ENCODE results near the gene PID1.
A peak's percentile ranks its signal among the peaks of the same experiment; 100 is the strongest.

The PID1 gene

GRCh38 chr2:229270551-229271410 is at the start of gene PID1:
PID1 (minus strand) TSS chr2:229271287; CDS start chr2:229271043, 244 bp downstream.
- DNase-seq = no peak

GRCh38 chr2:229319558-229319957 is 48.5 kb upstream of the PID1 start:
- no peak for DNase-seq

GRCh38 chr2:229314117-229314516 is 43.0 kb upstream of the PID1 start:
- no peak for DNase-seq

- no peak for DNase-seq
These were observed 42.5 kb upstream of the PID1 start for GRCh38 chr2:229313591-229313990.

- no peak for DNase-seq
These were observed 30.1 kb upstream of the PID1 start for GRCh38 chr2:229301237-229301636.

- no peak for DNase-seq
These were observed 29.7 kb upstream of the PID1 start for GRCh38 chr2:229300790-229301189.

GRCh38 chr2:229300371-229300770 is 29.3 kb upstream of the PID1 start:
- DNase-seq = no peak

GRCh38 chr2:229297247-229297646 is 26.2 kb upstream of the PID1 start:
- DNase-seq = no peak

- no peak for DNase-seq
These were observed 25.4 kb upstream of the PID1 start for GRCh38 chr2:229296536-229296935.

GRCh38 chr2:229296016-229296415 is 24.9 kb upstream of the PID1 start:
- no peak for DNase-seq

GRCh38 chr2:229287823-229288222 is 16.7 kb upstream of the PID1 start:
- DNase-seq = no peak

GRCh38 chr2:229282758-229283546 is 11.9 kb upstream of the PID1 start:
- no peak for DNase-seq

- DNase-seq = no peak
These were observed 8.4 kb upstream of the PID1 start for GRCh38 chr2:229279516-229279915.

GRCh38 chr2:229275506-229275905 is 4.4 kb upstream of the PID1 start:
- DNase-seq = no peak

GRCh38 chr2:229273723-229274338 is 2.7 kb upstream of the PID1 start:
- DNase-seq = peak; percentile 7

- DNase-seq = no peak
These were observed 2.1 kb upstream of the PID1 start for GRCh38 chr2:229273006-229273722.

- no peak for DNase-seq
These were observed 1.1 kb downstream of the PID1 start for GRCh38 chr2:229269941-229270340.

- no peak for DNase-seq
These were observed 1.9 kb downstream of the PID1 start for GRCh38 chr2:229269146-229269545.

- no peak for DNase-seq
These were observed 2.5 kb downstream of the PID1 start for GRCh38 chr2:229268626-229269025.

GRCh38 chr2:229267080-229267479 is 4.0 kb downstream of the PID1 start:
- DNase-seq = no peak

GRCh38 chr2:229265727-229266126 is 5.4 kb downstream of the PID1 start:
- no peak for DNase-seq

- no peak for DNase-seq
These were observed 9.5 kb downstream of the PID1 start for GRCh38 chr2:229261599-229261998.

GRCh38 chr2:229261076-229261475 is 10.0 kb downstream of the PID1 start:
- DNase-seq = no peak

All from NCI-H524 treated with DMSO at 0.1 percent for 48 hours (cell line).